NB4 (cell line): ENCODE measurements around the gene MAMDC4.

Source experiments
- CTCF ChIP-seq: IDR thresholded peaks from one replicate; pipeline ENCODE4 v1.5.1; 2012; ENCODE audit warnings: low read depth, low read length
- MYC ChIP-seq: IDR thresholded peaks from 2 replicates; pipeline ENCODE4 v1.6.1; 2011; ENCODE audit warnings: low read depth, low read length
- POLR2A ChIP-seq: IDR thresholded peaks from 2 replicates; pipeline ENCODE4 v1.6.1; 2011; ENCODE audit warnings: mild to moderate bottlenecking; ENCODE audit not compliant: insufficient read length; ENCODE audit errors: extremely low read depth

- TF ChIP-seq CTCF (no peak), POLR2A (no peak), MYC (no peak)
These were observed 5.7 kb downstream of the MAMDC4 start for GRCh38 chr9:136857581-136858412.
